ENCODE results near the gene AOC2.

DNA sequence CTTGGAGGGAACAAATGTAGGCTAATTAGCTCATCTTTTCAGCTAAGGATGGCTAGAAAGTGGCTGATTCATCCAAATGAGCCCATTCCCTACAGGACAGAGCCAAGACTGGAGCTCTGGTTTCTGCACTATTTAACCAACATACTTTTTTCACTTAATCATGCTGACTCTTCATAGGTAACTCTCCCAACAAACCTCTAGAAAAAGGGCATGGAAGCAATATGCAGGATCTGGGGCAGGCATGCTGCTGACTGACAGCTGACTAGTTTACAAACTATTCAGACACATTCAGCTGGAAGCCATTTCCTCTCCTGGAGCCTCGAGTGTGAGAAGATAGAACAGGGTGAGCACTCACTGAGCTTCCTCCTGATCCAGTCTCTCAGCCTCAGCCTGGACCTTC, 26.5 kb upstream of the AOC2 start:
- TF ChIP-seq, protein P1, sequence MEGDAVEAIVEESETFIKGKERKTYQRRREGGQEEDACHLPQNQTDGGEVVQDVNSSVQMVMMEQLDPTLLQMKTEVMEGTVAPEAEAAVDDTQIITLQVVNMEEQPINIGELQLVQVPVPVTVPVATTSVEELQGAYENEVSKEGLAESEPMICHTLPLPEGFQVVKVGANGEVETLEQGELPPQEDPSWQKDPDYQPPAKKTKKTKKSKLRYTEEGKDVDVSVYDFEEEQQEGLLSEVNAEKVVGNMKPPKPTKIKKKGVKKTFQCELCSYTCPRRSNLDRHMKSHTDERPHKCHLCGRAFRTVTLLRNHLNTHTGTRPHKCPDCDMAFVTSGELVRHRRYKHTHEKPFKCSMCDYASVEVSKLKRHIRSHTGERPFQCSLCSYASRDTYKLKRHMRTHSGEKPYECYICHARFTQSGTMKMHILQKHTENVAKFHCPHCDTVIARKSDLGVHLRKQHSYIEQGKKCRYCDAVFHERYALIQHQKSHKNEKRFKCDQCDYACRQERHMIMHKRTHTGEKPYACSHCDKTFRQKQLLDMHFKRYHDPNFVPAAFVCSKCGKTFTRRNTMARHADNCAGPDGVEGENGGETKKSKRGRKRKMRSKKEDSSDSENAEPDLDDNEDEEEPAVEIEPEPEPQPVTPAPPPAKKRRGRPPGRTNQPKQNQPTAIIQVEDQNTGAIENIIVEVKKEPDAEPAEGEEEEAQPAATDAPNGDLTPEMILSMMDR (conservative IDR thresholded peaks at IDR 0.05 in 1 of 2, IDR thresholded peaks at IDR 0.05 in 1 of 2; ENCODE audit: low read depth in 1 of 2, low read length in 2 of 2) = no peak
- TF ChIP-seq EZH2 (IDR thresholded peaks at IDR 0.05; ENCODE audit: low read length, missing control alignments) = no peak

Measured in fibroblast of lung (primary cell).